DMS153 (cell line): ENCODE data around the gene ZBTB9.
"Not testable (repeated sequence)": the region's sequence is repeated elsewhere in the genome, so short reads cannot be mapped to it uniquely, and the experiment has no call there.

Experiments
- DNase-seq: peaks from one replicate; lab custom pipeline; 2025; lab: John Stamatoyannopoulos, UW

The ZBTB9 gene

DNA sequence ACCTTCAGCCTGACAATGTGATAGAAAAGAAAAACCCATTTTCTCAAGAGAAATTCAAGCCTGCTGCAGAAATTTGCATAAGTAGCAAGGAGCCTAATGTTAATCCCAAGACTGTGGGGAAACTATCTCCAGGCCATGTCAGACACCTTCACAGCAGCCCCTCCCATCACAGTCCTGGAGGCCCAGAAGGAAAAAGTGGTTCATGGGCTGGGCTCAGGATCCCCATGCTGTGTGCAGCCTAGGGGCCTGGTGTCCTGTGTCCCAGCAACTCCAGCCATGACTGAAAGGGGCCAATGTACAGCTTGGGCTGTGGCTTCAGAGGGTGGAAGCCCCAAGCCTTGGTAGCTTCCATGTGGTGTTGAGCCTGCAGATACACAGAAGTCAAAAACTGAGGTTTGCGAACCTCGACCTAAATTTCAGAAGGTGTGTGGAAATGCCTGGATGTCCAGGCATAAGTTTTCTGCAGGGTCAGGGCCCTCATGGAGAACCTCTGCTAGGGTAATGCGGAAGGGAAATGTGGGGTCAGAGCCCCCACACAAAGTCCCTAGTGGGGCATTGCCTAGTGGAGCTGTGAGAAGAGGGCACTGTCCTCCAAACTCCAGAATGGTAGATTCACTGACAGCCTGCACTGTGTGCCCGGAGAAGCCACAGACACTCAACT is 11.8 kb downstream of the ZBTB9 start:
- DNase-seq: no peak

DNA sequence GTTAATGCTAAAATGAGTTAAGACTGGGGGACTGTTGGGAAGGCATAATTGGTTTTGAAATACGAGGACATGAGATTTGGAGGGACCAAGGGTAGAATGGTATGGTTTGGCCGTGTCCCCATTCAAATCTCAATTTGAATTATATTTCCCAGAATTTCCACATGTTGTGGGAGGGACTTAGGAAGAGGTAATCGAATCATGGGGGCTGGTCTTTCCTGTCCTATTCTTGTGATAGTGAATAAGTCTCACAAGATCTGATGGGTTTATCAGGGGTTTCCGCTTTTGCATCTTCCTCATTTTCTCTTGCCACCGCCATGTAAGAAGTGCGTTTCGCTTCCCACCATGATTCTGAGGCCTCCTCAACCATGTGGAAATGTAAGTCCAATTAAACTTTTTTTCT is 12.7 kb downstream of the ZBTB9 start:
- no peak for DNase-seq

DNA sequence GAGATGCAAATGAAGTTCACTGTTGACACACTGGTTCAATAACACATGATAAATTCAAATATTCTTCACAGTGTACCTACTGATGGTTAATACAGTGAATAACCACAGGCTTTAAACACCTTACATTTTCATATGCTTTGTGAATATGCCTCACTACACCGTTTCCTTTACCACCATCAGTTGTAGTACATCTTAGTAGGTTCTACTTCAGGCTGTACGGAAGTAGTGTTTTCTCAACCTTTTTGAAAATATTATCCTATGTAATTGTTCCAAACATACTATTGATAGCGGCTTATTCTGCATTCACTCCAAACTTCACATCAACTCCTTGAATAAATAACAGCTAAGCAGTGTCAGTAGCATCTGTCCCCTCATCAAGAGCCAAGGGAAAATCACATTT is 15.3 kb downstream of the ZBTB9 start:
- no peak for DNase-seq

DNA sequence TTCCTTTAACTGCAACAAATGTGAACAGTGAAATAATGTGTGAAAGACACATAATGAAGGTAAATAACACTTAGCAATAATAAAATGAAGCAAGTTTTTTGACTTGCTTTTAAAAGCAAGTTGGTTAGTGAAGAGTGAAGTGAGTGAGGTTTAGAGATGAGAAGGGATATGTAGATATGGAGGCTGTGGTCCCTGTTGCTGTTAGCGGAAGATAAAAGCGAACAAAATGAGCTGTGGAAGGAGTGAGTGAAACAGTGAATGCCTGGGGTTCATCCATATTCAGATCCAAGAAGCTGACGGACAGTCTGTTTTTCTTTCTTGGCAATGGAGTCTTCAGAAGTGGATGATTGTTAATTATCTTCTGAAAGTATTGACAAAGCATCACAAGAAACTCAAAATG is 23.5 kb downstream of the ZBTB9 start:
- no peak for DNase-seq

DNA sequence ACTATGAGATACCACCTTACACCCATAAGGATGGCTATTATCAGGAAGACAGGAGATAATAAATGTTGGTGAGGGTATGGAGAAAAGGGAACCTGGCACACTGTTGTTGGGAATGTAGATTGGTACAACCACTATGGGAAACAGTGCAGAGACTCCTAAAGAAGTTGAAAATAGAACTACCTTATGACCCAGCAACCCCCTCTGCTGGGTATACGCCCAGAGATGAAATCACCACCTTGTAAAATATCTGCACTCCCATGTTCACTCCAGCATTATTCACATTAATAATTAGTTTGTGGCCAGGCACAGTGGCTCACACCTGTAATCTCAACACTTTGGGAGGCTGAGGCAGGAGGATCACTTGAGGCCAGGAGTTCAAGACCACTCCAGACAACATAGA is 26.8 kb downstream of the ZBTB9 start:
- no peak for DNase-seq

DNA sequence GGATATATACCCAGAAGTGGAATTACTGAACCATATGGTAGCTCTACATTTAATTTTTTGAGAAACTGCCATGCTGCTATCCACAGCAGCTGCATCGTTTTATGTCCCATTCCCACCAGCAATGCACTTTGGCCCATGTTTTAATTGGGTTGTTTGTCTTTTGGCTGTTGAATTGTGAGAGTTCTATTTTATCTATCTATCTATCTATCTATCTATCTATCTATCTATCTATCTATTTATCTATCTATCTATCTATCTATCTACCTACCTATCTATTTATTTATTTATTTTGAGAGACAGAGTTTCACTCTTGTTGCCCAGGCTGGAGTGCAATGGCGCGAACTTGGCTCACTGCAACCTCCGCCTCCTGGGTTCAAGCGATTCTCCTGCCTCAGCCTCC is 28.2 kb downstream of the ZBTB9 start:
- not testable (repeated sequence) for DNase-seq

DNA sequence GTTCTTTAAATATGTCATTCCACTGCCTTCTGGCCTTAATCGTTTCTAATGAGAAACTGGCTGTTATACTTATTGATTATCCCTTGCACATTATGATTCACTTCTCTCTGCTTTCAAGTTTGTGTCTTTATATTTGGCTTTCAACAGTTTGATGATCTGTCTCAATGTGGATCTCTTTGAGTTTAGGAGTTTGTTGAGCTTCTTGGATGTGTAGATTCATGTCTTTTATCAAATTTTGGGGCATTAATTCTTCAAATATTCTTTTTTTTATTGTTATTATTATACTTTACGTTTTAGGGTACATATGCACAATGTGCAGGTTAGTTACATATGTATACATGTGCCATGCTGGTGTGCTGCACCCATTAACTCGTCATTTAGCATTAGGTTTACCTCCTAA is 29.3 kb downstream of the ZBTB9 start:
- no peak for DNase-seq

DNA sequence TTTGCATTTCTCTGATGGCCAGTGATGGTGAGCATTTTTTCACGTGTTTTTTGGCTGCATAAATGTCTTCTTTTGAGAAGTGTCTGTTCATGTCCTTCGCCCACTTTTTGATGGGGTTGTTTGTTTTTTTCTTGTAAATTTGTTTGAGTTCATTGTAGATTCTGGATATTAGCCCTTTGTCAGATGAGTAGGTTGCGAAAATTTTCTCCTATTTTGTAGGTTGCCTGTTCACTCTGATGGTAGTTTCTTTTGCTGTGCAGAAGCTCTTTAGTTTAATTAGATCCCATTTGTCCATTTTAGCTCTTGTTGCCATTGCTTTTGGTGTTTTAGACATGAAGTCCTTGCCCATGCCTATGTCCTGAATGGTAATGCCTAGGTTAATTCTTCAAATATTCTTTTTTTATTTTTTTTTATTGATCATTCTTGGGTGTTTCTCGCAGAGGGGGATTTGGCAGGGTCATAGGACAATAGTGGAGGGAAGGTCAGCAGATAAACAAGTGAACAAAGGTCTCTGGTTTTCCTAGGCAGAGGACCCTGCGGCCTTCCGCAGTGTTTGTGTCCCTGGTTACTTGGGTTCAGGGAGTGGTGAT is 30.4 kb downstream of the ZBTB9 start:
- DNase-seq: not testable (repeated sequence)

DNA sequence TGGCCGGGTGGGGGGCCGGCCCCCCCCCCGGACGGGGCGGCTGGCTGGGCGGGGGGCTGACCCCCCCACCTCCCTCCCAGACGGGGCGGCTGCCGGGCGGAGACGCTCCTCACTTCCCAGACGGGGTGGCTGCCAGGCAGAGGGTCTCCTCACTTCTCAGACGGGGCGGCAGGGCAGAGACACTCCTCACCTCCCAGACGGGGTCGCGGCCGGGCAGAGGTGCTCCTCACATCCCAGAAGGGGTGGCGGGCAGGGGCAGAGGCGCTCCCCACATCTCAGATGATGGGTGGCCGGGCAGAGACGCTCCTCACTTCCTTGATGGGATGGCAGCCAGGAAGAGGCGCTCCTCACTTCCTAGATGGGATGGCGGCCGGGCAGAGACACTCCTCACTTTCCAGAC is 31.3 kb downstream of the ZBTB9 start:
- not testable (repeated sequence) for DNase-seq

DNA sequence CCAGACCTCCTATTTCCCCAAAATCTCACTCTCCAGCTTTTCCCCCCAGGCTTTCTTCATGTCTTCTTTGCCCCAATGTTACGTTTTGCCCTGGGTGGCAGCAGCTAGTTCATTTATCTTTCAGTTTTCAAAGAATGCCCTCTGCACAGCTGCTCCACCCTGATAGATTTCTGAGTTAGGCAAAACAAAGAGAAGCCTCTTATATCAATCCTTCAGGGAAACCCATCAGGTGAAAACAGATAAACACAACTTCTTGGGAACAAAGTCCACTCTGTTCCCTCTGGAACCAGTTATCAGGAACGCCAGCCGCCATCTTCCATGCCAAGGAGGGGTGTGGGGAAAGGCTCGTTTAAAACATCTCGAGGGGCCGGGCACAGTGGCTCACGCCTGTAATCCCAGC is 34.0 kb downstream of the ZBTB9 start:
- DNase-seq: no peak

DNA sequence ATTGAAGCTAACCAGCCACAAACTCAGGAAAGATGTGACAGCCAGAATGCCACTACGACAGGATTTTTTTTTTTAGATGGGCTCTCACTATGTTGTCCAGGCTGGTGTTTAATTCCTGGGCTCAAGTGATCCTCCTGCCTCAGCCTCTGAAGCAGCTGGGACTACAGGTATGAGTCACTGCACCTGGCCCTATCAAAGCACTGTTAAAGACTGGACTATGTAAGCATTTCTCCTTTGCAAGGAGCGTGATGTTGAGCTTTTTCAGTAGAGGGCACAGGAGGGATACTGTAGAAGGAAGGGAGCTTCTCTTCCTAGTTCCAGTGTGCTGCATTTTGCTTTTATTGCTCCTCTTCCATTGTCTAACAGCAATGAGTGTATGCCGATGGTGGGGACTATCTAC is 35.8 kb downstream of the ZBTB9 start:
- DNase-seq: no peak

DNA sequence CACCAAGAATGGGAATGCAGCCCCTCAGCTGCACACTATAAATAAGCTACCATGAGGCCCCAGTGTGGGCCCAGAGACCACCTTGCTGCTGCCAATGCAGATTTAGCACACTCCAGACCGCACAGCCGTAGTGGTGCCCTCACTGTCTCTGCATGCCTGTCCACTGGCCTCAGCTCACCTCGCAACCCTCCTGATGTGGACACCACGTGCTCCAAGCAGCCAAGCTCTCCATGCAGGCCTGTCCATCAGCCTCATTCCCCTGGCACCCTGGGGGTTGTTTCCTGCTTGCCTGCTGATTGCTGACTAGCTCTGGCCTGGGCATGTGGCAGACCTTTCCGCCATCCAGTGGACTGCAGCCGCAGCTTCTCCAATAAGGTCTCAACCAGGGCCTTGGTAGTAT is 36.2 kb downstream of the ZBTB9 start:
- no peak for DNase-seq

DNA sequence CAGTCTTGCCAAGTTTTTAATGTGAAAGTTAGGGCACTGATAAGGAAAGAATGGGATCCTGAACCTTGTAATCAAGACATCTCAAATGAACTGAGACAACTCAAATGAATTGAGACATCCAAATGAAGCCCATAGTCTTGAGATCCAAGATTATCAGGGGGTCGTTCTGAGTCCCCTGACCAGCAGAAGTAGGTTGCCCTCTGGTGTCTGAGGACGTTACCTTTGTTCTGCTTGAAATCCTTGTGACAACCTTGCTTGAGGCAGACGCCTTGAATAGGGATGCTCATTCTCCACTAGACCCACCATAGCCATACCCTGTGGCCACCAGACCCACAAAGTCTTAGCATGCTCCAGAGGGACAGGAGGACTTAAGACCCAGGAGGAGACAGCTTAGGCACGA is 37.7 kb downstream of the ZBTB9 start:
- DNase-seq: no peak

DNA sequence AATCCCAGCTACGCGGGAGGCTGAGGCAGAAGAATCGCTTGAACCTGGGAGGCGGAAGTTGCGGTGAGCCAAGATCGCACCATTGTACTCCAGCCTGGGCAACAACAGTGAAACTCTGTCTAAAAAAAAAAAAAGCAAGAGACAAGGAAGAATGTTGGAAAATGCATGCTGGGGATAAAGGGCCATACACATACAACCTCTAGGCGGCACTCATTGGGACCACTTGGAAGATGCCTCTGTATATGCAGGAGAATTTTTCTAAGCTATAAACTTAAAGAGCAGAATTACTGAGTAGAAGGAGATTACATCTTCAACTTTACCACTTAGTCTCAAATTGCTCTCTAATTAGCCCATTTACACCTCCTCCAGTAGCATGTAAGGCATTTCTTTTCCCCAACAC is 42.8 kb downstream of the ZBTB9 start:
- no peak for DNase-seq

DNA sequence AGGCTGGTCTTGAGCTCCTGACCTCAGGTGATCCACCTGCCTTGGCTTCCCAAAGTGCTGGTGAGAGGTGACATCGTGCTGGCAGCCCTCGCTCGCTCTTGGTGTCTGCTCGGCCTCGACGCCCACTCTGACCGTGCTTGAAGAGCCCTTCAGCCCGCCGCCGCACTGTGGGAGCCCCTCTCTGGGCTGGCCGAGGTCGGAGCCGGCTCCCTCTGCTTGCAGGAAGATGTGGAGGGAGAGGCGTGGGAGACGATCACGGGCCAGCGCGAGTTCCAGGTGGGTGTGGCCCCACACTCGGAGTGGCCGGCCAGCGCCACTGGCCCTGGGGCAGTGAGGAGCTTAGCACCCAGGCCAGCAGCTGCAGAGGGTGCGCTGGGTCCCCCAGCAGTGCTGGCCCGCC is 48.1 kb downstream of the ZBTB9 start:
- DNase-seq: no peak

DNA sequence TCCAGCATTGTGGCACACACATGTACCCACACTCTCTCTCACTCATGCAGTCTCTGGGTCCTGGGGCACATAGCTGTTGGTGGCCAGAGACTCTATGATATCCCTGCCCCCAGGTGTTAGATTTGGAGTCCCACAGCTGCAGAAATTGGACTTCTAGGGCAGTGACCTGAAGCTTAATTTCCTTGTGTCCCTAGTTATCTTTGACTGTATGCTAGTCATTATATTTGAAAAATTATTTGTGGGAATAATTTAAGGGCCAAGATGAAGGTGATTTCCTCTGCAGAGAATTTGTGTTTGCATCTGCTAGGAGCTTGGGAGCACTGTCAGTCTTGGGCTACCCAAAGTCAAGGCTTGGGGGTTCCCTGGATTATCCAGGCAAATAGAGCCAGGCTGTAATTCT is 50.1 kb downstream of the ZBTB9 start:
- no peak for DNase-seq

DNA sequence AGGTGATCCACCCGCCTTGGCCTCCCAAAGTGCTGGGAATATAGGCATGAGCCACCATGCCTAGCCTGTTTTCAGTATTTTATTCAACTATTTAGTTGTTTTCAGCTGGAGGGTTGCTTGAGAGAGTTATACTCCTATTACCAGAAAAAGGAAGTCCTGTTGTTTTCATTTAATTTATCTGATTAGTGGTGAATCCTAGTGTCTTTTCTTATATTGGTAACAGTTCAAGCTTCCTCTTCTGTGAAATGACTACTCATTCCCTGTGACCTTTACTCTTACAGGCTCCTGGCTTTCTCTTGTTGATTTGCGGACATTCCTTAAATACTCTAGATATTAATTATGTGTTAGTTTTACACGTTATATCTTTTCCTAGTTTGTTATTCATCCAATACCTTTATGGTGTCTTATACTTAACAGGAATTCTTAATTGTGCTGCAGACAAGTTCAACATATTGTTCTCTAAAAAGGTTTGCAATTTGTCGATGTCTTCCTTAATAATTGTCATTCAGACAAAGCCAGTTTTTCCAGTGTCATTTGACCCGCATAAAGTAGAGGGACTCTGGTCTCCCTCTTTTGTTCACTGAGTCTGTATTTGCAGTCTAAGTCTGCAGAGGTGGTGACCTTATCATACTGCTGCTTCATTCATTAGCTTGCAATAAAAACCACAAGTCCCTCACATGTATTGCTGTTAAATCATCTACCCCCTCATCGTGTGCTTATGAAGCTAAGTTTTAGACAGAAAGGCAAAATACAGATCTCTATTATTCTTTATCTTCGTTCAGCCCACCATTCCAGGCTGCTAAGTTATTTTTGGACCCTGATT is 51.4 kb downstream of the ZBTB9 start:
- DNase-seq: no peak
